Sciatic nerve (tissue), 2 donors: Measurements from ENCODE around the gene PCYT1A. TPM values are rescaled to one million over a fixed set of nuclear protein-coding genes. Genes with fewer than 3 reads are reported as not detected.
"Not testable (repeated sequence)": the region's sequence is repeated elsewhere in the genome, so short reads cannot be mapped to it uniquely, and the experiment has no call there.

Source experiments
- ATAC-seq: fragments of 200-7000 bp; cut with Tn5 transposase; one replicate; pipeline ENCODE4 v1.9.1; 2020; ENCODE audit warnings: mild to moderate bottlenecking, moderate library complexity
- DNase-seq: peaks from one replicate; pipeline ENCODE4 v3.0.0-alpha.2; 2020; ENCODE audit warnings: low spot score
- intact Hi-C: fragments of 100-400 bp; cut with DNase I; formaldehyde crosslinking; loops from one replicate; pipeline ENCODE4 v1.14.2; 2022
- total RNA-seq: library from RNA; stranded (reverse); fragmentation: NEBNext Ultra II Directional; extraction: Animal tissue kit (Norgen Biotek cat#: 25700); gene quantifications from one replicate; pipeline ENCODE4 v1.2.1, GENCODE V29; 2021
- donor health status: DM: no; HTN: no; CAD: no.
- donor health status: DM: no; HTN: no; CAD: no.

The PCYT1A gene
- total RNA-seq, 1 donor from 2014 or later = 63.8 TPM

- ATAC-seq (peak; percentile 80), DNase-seq (peak; percentile 78)
- intact Hi-C loops = no loop called here
Observed at GRCh38 chr3:196202516-196202970, 85.0 kb downstream of the PCYT1A start.

GRCh38 chr3:196198771-196199753, 88.5 kb downstream of the PCYT1A start:
- ATAC-seq (peak; percentile 22), DNase-seq (no peak)
- intact Hi-C loops = no loop called here

GRCh38 chr3:196198081-196198675, 89.3 kb downstream of the PCYT1A start:
- intact Hi-C loops = no loop called here
- DNase-seq = no peak
- ATAC-seq = no peak

GRCh38 chr3:196197524-196197923, 90.0 kb downstream of the PCYT1A start:
- ATAC-seq (no peak), DNase-seq (no peak)
- intact Hi-C loops = no loop called here

- intact Hi-C loops = loop anchor here (1.0 to 2.0 kb wide), 2 partner anchors 27 to 122 kb away; no protein-coding TSS in a partner anchor
- no peak for ATAC-seq
- DNase-seq = no peak
Observed at GRCh38 chr3:196195664-196196265, 91.8 kb downstream of the PCYT1A start.

GRCh38 chr3:196194542-196194915, 93.0 kb downstream of the PCYT1A start:
- DNase-seq (no peak), ATAC-seq (no peak)
- intact Hi-C loops = loop anchor here (2.0 kb wide), 1 partner anchor 28 kb away; no protein-coding TSS in a partner anchor

- ATAC-seq (peak; percentile 50), DNase-seq (no peak)
- intact Hi-C loops = loop anchor here (2.0 kb wide), 1 partner anchor 29 kb away; no protein-coding TSS in a partner anchor
Observed at GRCh38 chr3:196193736-196194541, 93.6 kb downstream of the PCYT1A start.

GRCh38 chr3:196193133-196193735, 94.3 kb downstream of the PCYT1A start:
- DNase-seq = no peak
- intact Hi-C loops = no loop called here
- ATAC-seq = no peak

GRCh38 chr3:196192524-196193051, 94.9 kb downstream of the PCYT1A start:
- DNase-seq = no peak
- intact Hi-C loops = no loop called here
- ATAC-seq = no peak

GRCh38 chr3:196192036-196192523, 95.4 kb downstream of the PCYT1A start:
- ATAC-seq (no peak), DNase-seq (no peak)
- intact Hi-C loops = no loop called here

- intact Hi-C loops = no loop called here
- DNase-seq (no peak), ATAC-seq (no peak)
Observed at GRCh38 chr3:196189566-196190347, 97.8 kb downstream of the PCYT1A start.

GRCh38 chr3:196186651-196187573, 100.6 kb downstream of the PCYT1A start:
- DNase-seq = no peak
- ATAC-seq = peak; percentile 45

GRCh38 chr3:196184881-196185280, 102.6 kb downstream of the PCYT1A start:
- DNase-seq (no peak), ATAC-seq (no peak)
- intact Hi-C loops = no loop called here

More at GRCh38 chr3:196186651-196187573, 100.6 kb downstream of the PCYT1A start:
- intact Hi-C loops = no loop called here

- ATAC-seq, intact Hi-C loops, DNase-seq: not testable (repeated sequence)
Observed at GRCh38 chr3:196184169-196184432, 103.4 kb downstream of the PCYT1A start.

GRCh38 chr3:196181127-196181546, 106.4 kb downstream of the PCYT1A start:
- no peak for DNase-seq
- intact Hi-C loops = no loop called here
- ATAC-seq = no peak

GRCh38 chr3:196180346-196180745, 107.2 kb downstream of the PCYT1A start:
- no peak for ATAC-seq
- intact Hi-C loops = no loop called here
- no peak for DNase-seq
